ENCODE measurements around the gene ADAM8.

ADAM8 gene

DNA sequence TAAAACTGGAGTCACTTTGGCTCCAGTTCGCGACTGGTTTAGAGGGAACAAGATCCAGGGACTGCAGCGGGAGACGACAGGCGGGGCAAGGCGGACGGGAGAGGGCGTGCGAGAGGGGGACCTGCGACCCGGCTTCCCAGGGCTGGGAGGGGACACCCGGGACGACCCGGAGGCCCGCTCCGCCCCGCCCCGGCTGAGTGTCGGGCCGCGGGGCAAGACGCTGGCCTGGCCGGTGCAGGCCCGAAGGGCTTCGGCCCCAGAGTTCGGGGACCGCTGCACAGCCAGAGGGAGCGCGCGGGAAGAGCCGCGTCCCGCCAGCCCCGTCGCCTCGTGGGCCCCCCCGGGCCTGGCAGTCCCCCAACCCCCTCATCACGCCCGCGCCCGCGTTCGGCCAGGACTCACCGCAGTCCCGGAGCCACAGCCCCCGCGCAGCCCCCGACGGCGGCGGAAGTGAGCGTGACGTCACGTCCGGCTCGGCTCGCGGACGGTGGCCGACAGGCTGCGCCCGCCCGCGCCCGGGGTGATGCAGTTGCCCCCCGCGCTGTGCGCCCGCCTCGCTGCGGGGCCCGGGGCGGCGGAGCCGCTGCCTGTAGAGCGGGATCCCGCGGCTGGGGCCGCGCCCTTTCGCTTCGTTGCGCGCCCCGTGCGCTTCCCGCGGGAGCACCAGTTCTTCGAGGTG is 31.9 kb upstream of the ADAM8 start, which contains the start of the genes TUBGCP2 and ZNF511:
Gene TUBGCP2 (minus strand): TSS at position 452 of the 679 bp plus-strand sequence. CDS start 5,931 bp downstream, outside the sequence.
Gene ZNF511 (plus strand): TSS at position 494 of the 679 bp plus-strand sequence. CDS start 30 bp downstream, at position 524.
- DNase-seq = peak; percentile 95

- no peak for DNase-seq
These were observed 31.2 kb upstream of the ADAM8 start for GRCh38 chr10:133307776-133308420.

DNA sequence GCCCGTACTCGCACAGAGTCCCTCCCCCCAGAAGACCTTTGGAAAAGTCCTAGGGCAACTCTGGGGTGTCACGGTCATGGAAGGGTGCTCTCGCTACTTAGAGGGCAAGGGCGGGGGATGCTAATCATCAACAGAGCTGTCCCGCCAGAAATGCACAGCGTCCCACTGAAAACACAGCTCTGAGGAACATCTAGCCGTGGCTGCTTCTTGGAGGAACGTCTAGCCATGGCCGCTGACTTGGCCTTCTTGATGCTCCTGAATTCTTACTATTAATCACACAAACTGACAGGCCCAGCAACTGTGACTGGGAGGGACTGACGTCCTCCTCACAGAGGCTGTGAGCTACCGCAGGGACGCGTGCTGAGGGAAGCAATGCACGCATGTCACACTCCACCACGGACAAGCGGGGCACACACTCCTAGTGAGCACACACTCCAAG is 30.3 kb upstream of the ADAM8 start:
- DNase-seq = no peak

DNA sequence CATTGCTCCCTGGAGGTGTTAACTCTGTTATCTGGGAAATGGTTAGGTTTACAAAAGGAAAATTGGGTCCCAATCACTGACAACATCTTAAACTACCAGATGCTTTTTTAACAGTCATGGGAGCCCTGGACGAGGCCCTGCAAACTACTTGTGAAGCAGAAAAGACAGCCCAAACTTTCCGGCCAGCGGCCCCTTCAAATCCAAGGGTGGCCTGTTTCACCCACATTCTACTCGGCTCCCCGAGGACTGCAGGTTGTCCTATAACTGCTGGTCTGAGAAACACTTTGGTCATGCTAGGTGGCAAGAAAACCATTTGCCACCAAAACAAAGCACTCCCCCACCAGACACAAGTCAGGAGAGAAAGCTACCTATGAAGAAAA is 29.4 kb upstream of the ADAM8 start:
- DNase-seq = no peak

- DNase-seq = no peak
These were observed 26.5 kb upstream of the ADAM8 start for GRCh38 chr10:133303206-133303605.

DNA sequence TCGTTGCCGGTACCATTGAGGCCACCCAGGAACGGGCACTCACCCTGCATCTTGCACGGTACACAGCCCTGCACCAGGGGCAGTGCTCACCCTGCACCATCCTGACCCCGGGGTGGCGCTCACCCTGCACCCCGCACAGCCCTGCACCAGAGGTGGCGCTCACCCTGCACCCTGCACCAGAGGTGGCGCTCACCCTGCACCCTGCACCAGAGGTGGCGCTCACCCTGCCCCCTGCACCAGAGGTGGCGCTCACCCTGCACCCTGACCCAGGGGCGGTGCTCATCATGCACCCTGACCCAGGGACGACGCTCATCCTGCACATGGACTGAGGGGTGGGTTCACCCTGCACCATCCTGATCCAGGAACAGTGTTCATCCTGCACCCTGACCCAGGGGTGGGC is 25.6 kb upstream of the ADAM8 start:
- no peak for DNase-seq

GRCh38 chr10:133299738-133300137 is 23.1 kb upstream of the ADAM8 start:
- no peak for DNase-seq

GRCh38 chr10:133299224-133299623 is 22.6 kb upstream of the ADAM8 start:
- no peak for DNase-seq

GRCh38 chr10:133298466-133298865 is 21.8 kb upstream of the ADAM8 start:
- no peak for DNase-seq

DNA sequence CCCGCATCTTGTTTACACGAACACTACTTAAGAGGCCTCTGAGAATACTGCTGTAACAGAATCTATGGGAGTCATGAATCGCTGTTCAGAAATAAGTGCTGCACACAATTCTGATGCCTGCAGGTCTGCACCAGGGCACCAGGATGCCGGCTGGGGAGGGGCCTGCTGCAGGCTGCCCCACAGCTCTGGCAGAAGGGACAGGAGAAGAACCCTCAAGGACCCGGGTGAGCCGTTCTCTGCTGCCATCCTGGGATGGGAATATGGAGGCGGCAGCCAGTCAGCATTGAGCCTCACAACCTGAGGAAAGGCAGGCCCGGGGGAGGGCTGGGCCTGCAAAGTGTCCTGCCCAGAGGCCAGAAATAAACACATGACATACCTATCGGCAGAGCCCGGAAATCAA is 20.8 kb upstream of the ADAM8 start:
- DNase-seq = no peak

DNA sequence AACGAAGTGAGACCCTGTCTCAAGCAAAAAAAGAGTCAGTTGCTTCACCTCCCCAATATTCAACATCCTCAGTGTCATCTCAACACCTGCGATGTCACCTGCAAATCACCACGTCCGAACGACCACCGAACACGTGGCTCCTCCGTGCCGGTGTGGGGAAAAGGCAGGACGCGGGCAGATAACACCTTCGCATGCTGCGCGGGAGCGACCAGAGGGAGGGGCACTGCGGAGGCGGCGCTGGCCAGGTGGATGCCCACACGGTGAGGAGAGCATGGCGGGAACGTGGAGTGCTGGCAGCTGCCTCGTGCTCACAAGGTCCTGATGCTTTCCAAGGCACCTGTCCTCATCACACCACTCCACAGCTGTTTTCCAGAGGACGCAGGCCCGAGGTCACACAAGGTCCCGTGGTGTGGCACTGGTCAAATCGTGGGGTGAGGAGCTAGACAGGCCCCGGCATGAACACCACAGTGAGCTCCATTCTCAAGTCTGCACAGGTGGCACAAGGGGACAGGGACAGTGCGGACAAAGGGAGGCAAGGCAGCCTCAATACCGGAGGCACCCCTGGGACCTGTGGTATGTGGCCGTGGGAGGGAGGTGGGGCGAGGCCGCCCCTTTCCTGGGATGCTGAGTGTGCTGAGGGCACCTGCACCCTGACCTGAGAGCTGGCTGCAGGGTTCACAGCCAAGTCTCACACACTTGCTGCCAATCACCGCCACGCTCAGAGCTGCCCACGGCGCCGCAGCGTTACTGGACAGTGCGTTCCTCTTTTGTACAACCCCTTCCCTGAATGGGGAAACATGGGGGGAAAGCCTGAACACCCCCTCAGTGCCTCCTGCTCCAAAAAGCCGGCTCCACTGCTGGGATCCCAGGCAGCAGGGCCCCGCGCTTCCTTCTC is 19.0 kb upstream of the ADAM8 start:
- no peak for DNase-seq

- DNase-seq = no peak
These were observed 17.5 kb upstream of the ADAM8 start for GRCh38 chr10:133294189-133294588.

DNA sequence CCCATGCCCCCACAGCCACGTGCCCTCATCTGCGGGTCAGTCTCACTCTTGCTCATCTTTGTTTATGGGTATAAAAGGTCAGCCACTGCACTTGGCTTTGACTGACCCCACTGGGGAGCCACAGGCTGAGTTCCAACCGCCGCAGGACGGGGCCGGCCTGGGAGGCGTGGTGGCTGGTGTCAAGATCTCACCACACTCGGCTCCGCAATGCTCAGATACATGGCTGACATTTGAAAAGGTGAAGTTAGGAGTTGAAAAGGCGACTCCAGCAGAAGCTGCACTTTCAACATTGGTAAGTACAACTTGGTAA is 17.1 kb upstream of the ADAM8 start:
- no peak for DNase-seq

GRCh38 chr10:133292919-133293809 is 16.5 kb upstream of the ADAM8 start:
- no peak for DNase-seq

DNA sequence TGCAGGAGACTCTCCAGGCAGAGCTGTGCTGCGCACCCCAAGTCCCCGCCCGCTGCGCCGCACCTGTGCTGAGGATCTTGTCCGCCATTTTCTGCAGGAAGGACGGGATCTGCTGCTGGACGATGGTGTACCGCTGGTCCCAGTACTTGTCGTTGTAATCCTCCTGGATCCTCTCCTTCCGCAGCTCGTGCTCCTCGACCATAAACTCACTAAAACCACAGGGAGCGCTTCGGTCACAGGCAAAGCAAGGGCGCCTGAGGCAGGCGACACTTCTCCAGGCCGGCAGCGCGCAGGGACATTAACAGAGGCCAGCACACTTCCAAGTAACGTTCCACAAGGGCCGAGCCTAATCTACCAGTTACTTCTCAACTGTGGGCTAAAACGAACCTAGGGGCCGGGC is 13.1 kb upstream of the ADAM8 start:
- DNase-seq = no peak

DNA sequence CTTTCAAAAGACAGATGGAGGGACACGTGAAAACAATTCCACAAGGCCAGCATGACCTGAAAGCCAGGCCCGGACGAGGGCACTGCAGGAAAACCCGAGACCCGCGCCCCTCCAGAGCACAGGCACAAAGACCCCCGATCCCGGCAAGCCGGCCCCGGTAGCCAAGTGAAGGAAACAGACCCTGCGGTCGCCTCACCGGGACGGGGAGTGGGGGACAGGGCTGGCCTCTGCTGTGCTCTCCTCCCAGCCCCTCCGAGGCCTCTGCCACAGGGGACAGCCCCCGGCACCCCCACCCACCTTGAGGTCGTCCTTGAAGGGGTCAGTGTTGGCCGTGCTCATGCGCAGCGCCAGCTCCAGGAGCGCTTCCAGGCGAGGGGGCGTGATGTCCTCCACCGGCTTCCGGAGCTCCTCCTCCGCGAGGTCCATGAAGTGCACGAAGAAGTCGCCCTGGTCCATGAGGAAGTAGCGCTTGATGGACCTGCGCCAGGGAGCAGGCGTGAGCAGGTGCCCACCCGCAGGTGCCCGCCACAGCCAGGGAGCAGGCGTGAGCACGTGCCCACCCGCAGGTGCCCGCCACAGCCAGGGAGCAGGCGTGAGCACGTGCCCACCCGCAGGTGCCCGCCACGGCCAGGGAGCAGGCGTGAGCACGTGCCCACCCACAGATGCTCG is 11.3 kb upstream of the ADAM8 start:
- DNase-seq = no peak

- DNase-seq = no peak
These were observed 9.7 kb upstream of the ADAM8 start for GRCh38 chr10:133286366-133286765.

- DNase-seq = no peak
These were observed 8.5 kb upstream of the ADAM8 start for GRCh38 chr10:133285217-133285616.

GRCh38 chr10:133283931-133284330 is 7.3 kb upstream of the ADAM8 start:
- DNase-seq = no peak

- no peak for DNase-seq
These were observed 6.2 kb upstream of the ADAM8 start for GRCh38 chr10:133282846-133283390.

- no peak for DNase-seq
These were observed 5.1 kb upstream of the ADAM8 start for GRCh38 chr10:133281628-133282372.
